GM18508 (cell line): ENCODE results near the gene VIPR1.

Experiments used
- ATAC-seq: cut with Tn5 transposase; IDR thresholded peaks from one replicate; pipeline ENCODE4 v1.9.1; 2021; ENCODE audit warnings: moderate number of reproducible peaks; ENCODE audit not compliant: insufficient read depth, unreplicated experiment

VIPR1 gene

GRCh38 chr3:42509111-42509510 lies 6.7 kb downstream of the VIPR1 start:
- no peak for ATAC-seq

- no peak for ATAC-seq
Observed at GRCh38 chr3:42510325-42510724, 7.9 kb downstream of the VIPR1 start.

- ATAC-seq, result no peak
Observed at GRCh38 chr3:42511201-42511600, 8.8 kb downstream of the VIPR1 start.

- no peak for ATAC-seq
Observed at GRCh38 chr3:42511736-42512135, 9.3 kb downstream of the VIPR1 start.

- ATAC-seq, result no peak
Observed at GRCh38 chr3:42513121-42513520, 10.7 kb downstream of the VIPR1 start.

GRCh38 chr3:42513521-42513920 lies 11.1 kb downstream of the VIPR1 start:
- ATAC-seq, result no peak

- ATAC-seq, result no peak
Observed at GRCh38 chr3:42514876-42515275, 12.4 kb downstream of the VIPR1 start.

- ATAC-seq, result no peak
Observed at GRCh38 chr3:42515391-42515916, 13.0 kb downstream of the VIPR1 start.

GRCh38 chr3:42515976-42516375 lies 13.5 kb downstream of the VIPR1 start:
- no peak for ATAC-seq

- ATAC-seq, result no peak
Observed at GRCh38 chr3:42516443-42516842, 14.0 kb downstream of the VIPR1 start.

- ATAC-seq, result no peak
Observed at GRCh38 chr3:42517117-42517516, 14.7 kb downstream of the VIPR1 start.

- ATAC-seq, result no peak
Observed at GRCh38 chr3:42518800-42519567, 16.5 kb downstream of the VIPR1 start.

GRCh38 chr3:42519568-42519962 lies 17.1 kb downstream of the VIPR1 start:
- ATAC-seq, result no peak

- ATAC-seq, result no peak
Observed at GRCh38 chr3:42520336-42520735, 17.9 kb downstream of the VIPR1 start.

GRCh38 chr3:42520906-42521305 lies 18.5 kb downstream of the VIPR1 start:
- ATAC-seq, result no peak

GRCh38 chr3:42524751-42525150 lies 22.3 kb downstream of the VIPR1 start:
- ATAC-seq, result no peak

GRCh38 chr3:42525212-42525611 lies 22.8 kb downstream of the VIPR1 start:
- no peak for ATAC-seq

GRCh38 chr3:42525736-42526345 lies 23.4 kb downstream of the VIPR1 start:
- no peak for ATAC-seq

GRCh38 chr3:42526616-42527367 lies 24.3 kb downstream of the VIPR1 start:
- no peak for ATAC-seq

- no peak for ATAC-seq
Observed at GRCh38 chr3:42527368-42527917, 25.0 kb downstream of the VIPR1 start.

- ATAC-seq, result no peak
Observed at GRCh38 chr3:42529468-42529867, 27.0 kb downstream of the VIPR1 start.
